AG08396 (cell line): ENCODE data around the gene B3GNT3.

Source experiments
- DNase-seq: peaks from one replicate; pipeline ENCODE4 v3.0.0; 2012; ENCODE audit warnings: low spot score, mixed read lengths

B3GNT3 gene

GRCh38 chr19:17794731-17795494, at the start of gene B3GNT3:
TSS of gene B3GNT3 (plus strand) at chr19:17795138. CDS start at chr19:17807808, 12,670 bp downstream.
- no peak for DNase-seq

- peak; percentile 99 for DNase-seq
Measured at GRCh38 chr19:17747205-17748098, 47.5 kb upstream of the B3GNT3 start.

GRCh38 chr19:17748884-17749638, 45.9 kb upstream of the B3GNT3 start:
- DNase-seq: no peak

- DNase-seq: no peak
Measured at GRCh38 chr19:17749912-17750317, 45.0 kb upstream of the B3GNT3 start.

GRCh38 chr19:17751103-17751911, 43.6 kb upstream of the B3GNT3 start, which contains the start of gene FCHO1:
TSS of gene FCHO1 (plus strand) at chr19:17751477. CDS start at chr19:17755165, 3,688 bp downstream.
- DNase-seq: no peak

- DNase-seq: no peak
Measured at GRCh38 chr19:17751912-17752273, 43.0 kb upstream of the B3GNT3 start.

GRCh38 chr19:17752865-17753639, 41.9 kb upstream of the B3GNT3 start:
- DNase-seq: no peak

- no peak for DNase-seq
Measured at GRCh38 chr19:17753976-17754375, 41.0 kb upstream of the B3GNT3 start.

GRCh38 chr19:17754634-17755442, 40.1 kb upstream of the B3GNT3 start:
- no peak for DNase-seq

GRCh38 chr19:17755443-17755890, 39.5 kb upstream of the B3GNT3 start:
- DNase-seq: no peak

GRCh38 chr19:17755977-17756670, 38.8 kb upstream of the B3GNT3 start:
- no peak for DNase-seq

GRCh38 chr19:17757125-17757524, 37.8 kb upstream of the B3GNT3 start:
- peak; percentile 73 for DNase-seq

- DNase-seq: no peak
Measured at GRCh38 chr19:17758515-17758914, 36.4 kb upstream of the B3GNT3 start.

GRCh38 chr19:17761148-17761547, 33.8 kb upstream of the B3GNT3 start:
- DNase-seq: no peak

- peak; percentile 58 for DNase-seq
Measured at GRCh38 chr19:17762505-17763229, 32.3 kb upstream of the B3GNT3 start.

- no peak for DNase-seq
Measured at GRCh38 chr19:17764348-17764747, 30.6 kb upstream of the B3GNT3 start.

- no peak for DNase-seq
Measured at GRCh38 chr19:17765069-17765618, 29.8 kb upstream of the B3GNT3 start.

GRCh38 chr19:17766543-17767131, 28.3 kb upstream of the B3GNT3 start:
- DNase-seq: peak; percentile 77
